Measurements from ENCODE around the gene C1QL1. TPM values are rescaled to one million over a fixed set of nuclear protein-coding genes. Genes with fewer than 3 reads are reported as not detected.
A peak's percentile ranks its signal among the peaks of the same experiment; 100 is the strongest.

The C1QL1 gene
- total and polyA plus RNA-seq, 4 experiments from 2014 or later = not detected

DNA sequence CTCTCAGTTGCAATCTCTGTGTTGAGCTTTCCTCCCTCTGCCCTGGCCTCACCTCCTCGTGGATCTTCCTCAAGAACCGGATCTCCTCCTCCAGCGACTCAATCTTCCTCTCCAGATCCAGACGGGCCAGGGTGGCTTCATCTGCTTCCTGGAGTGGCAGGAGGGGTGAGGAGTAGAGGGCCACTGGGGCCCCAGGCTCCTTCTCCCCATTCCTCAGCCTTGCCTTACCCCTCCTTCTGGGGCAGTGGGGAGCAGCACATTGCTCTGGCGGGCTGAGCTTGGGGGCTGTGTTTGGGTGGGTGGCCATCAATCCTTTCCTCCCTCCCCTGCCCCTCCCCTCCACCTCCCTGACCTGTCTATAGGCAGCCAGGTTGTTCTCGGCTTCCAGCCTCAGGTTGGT is 54.4 kb downstream of the C1QL1 start:
- H3K9me3 ChIP-seq (ENCODE audit: control insufficient read depth in 1 of 2, low read length in 2 of 2) = no peaks in the 10 kb centered on the region
- no peak for DNase-seq
- Mint-ChIP-seq H3K27me3 (peaks cover 15 to 26% of the 10 kb centered on the region in 2 donors), H3K4me3 (no peak overlapping the region), H3K27ac (peak overlapping the region in 2 of 7 donors; percentile 44 to 67), H3K4me1 (peaks cover 9 to 17% (median 12%) of the 10 kb centered on the region in 4 donors), H3K36me3 (no peaks in the 10 kb centered on the region), H3K9me3 (no peaks in the 10 kb centered on the region)
- H3K36me3 ChIP-seq (ENCODE audit: insufficient read depth, low read length) = no peaks in the 10 kb centered on the region
- ChIA-PET CTCF (ENCODE audit: partially characterized antibody) (interaction anchor here (1.6 kb wide), 1 partner anchor 106 kb away, joined by 3 read pairs; no protein-coding TSS in a partner anchor), POLR2A (ENCODE audit: partially characterized antibody) (no interaction called here)
- no peak overlapping the region for H3K4me3 ChIP-seq (ENCODE audit: low read length in 2 of 2)
- H3K4me1 ChIP-seq (ENCODE audit: insufficient read depth, low read length) = no peaks in the 10 kb centered on the region
- H3K27ac ChIP-seq (ENCODE audit: low read depth, low read length) = no peak overlapping the region
- no peaks in the 10 kb centered on the region for H3K27me3 ChIP-seq (ENCODE audit: insufficient read depth, low read length)
- intact Hi-C loops (cut with micrococcal nuclease) = no loop called here

DNA sequence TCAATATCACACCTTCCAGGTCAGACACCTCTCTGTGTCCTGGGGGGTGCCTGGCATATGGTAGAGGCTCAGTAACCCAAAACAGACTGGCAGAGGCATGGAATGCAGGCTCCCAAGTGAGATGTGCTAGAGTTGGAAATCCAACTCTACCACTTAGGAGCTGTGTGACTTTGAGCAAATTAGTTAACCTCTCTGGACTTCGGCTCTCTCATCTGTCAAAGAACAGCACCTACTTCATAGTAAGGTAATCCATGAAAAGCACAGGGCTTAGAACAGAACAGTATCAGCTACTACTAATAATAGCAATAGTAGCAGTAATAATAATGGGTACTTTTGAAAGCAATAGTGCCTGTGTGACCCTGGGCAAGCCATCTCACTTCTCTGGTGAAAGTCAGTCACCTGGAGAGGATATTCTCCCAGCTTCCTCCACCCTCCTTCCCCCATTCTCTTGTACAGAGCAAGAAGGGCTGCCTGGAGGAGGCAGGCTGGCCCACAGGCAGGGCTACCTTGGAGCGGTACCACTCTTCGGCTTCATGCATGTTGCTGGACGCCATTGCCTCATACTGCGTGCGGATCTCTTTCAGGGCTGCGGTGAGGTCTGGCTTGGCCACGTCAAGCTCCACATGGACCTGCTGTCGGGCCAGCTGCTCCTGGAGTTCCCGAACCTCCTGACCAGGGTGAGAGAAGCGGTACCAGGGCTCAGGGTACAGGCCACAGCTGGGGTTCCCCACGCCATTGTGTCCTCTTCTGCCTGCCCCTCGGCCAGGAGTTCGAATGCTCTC is 55.1 kb downstream of the C1QL1 start:
- no peaks in the 10 kb centered on the region for H3K36me3 Mint-ChIP-seq

DNA sequence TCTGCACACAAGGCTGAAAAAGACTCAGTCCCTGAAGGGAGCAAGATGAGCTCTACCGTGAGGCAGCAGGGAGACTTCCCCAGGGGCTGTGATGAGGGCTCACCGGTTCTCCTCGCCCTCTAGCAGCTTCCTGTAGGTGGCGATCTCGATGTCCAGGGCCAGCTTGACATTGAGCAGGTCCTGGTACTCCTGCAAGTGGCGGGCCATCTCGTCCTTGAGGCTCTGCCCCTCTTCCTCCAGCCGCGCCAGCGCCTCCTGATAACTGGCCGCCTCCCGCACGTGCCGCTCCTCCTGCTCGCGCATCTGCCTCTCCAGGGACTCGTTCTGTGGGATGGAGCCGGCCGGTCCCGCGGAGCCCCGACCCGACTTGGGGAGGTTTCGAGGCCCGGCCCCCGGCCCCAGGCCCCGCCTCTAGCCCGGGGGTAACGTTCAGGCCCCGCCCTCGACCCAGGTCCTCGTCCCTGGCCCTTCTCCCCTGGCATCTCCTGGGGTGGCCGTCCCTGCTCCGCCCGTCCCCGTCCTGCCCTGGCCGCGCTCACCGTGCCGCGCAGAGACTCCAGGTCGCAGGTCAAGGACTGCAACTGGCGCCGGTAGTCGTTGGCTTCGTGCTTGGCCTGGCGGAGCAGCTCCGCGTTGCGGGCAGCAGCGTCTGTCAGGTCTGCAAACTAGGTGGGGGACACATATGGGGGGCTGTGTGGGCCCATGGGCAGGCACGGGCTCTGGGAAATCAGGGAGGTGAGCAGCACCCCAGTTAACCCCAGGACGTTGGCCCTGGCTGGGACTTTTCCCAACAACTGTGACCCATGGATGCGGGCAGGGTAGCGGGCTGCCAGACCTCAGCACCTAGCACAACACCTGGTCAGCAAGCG is 56.7 kb downstream of the C1QL1 start:
- ChIA-PET POLR2A (ENCODE audit: partially characterized antibody) (interaction anchor here (1.1 to 1.3 kb wide), 2 partner anchors 12 to 110 kb away, joined by 3 to 5 read pairs; a partner anchor contains a TSS), CTCF (ENCODE audit: partially characterized antibody) (interaction anchor here (1.1 to 2.2 kb wide), 7 partner anchors 9 to 188 kb away, joined by 3 to 9 read pairs (median 5); a partner anchor contains a TSS)
- H3K9me3 Mint-ChIP-seq = no peaks in the 10 kb centered on the region
- H3K27ac ChIP-seq (ENCODE audit: low read depth, low read length) = no peak overlapping the region
- peaks cover 15 to 28% of the 10 kb centered on the region in 2 donors for H3K27me3 Mint-ChIP-seq
- H3K4me1 Mint-ChIP-seq = peaks cover 9 to 17% (median 12%) of the 10 kb centered on the region in 4 donors
- no peaks in the 10 kb centered on the region for H3K36me3 ChIP-seq (ENCODE audit: insufficient read depth, low read length)
- H3K27me3 ChIP-seq (ENCODE audit: insufficient read depth, low read length) = no peaks in the 10 kb centered on the region
- H3K4me3 ChIP-seq (ENCODE audit: low read length in 2 of 2) = peak overlapping the region in 1 of 2 donors; percentile 32
- H3K4me1 ChIP-seq (ENCODE audit: insufficient read depth, low read length) = no peaks in the 10 kb centered on the region
- DNase-seq = peak; percentile 35 to 55 (median 43)
- H3K4me3 Mint-ChIP-seq = peak overlapping the region; percentile 27 to 80 (median 61)
- intact Hi-C loops (cut with micrococcal nuclease) = no loop called here
- peak overlapping the region in 2 of 7 donors; percentile 18 to 73 for H3K27ac Mint-ChIP-seq
- H3K9me3 ChIP-seq (ENCODE audit: control insufficient read depth in 1 of 2, low read length in 2 of 2) = no peaks in the 10 kb centered on the region
- H3K36me3 Mint-ChIP-seq = no peaks in the 10 kb centered on the region

More for the DNA sequence above, 55.1 kb downstream of the C1QL1 start:
- Mint-ChIP-seq H3K9me3 (no peaks in the 10 kb centered on the region), H3K4me1 (peaks cover 9 to 17% (median 12%) of the 10 kb centered on the region in 4 donors), H3K27me3 (peaks cover 15 to 27% of the 10 kb centered on the region in 2 donors), H3K27ac (peak overlapping the region in 2 of 7 donors; percentile 2 to 67), H3K4me3 (peak overlapping the region in 3 of 8 donors; percentile 37 to 68 (median 39))
- no peak for DNase-seq
- intact Hi-C loops (cut with micrococcal nuclease) = no loop called here
- POLR2A ChIA-PET (ENCODE audit: partially characterized antibody) = no interaction called here
- no peaks in the 10 kb centered on the region for H3K27me3 ChIP-seq (ENCODE audit: insufficient read depth, low read length)
- no peak overlapping the region for H3K27ac ChIP-seq (ENCODE audit: low read depth, low read length)
- CTCF ChIA-PET (ENCODE audit: partially characterized antibody) = interaction anchor here (0.9 to 1.6 kb wide), 3 partner anchors 107 to 186 kb away, joined by 3 to 5 read pairs (median 3); no protein-coding TSS in a partner anchor
- no peak overlapping the region for H3K4me3 ChIP-seq (ENCODE audit: low read length in 2 of 2)
- no peaks in the 10 kb centered on the region for H3K9me3 ChIP-seq (ENCODE audit: control insufficient read depth in 1 of 2, low read length in 2 of 2)
- no peaks in the 10 kb centered on the region for H3K4me1 ChIP-seq (ENCODE audit: insufficient read depth, low read length)
- H3K36me3 ChIP-seq (ENCODE audit: insufficient read depth, low read length) = no peaks in the 10 kb centered on the region

DNA sequence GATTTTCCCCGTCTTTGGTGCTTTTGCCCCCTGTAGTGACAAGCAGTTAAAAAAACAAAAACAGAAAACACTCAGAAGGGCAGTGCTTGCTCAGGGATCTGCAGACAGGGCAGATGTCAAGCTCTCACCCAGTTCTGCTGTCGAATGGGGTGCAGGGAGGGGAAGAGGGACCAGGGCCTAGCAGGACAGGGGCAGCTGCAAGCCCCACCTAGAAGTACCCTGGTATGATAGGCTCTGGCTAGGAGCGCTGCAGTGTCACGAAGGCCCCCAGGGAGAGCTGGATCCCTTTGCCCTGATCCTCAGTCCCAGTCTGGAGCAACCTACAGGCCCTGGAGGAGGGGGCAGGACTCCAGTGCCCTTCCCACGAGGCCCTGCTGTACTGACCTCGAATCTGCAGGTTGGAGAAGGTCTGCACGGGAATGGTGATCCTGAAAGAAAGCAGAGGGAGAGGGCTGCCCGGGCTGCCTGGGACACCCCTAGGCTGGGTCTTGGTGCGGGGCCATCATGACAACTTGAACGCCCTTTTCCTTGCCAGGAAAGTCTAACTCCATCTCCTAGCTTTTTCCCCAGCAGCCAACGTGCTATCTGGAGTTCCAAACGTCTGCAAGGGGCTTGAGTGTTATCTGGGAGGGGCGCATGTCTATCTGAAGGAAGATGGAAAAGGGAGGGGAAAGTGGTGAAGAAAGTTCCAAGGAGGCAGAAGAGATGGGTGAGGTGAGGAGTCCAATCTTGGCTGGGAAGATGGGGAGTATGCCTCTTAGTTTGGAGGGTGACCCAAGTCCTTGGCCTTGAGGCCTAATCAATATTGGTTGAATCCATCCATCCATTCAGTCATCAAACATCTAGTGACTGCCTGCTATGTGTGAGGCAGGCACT is 57.6 kb downstream of the C1QL1 start:
- H3K36me3 ChIP-seq (ENCODE audit: insufficient read depth, low read length) = no peaks in the 10 kb centered on the region
- H3K4me1 ChIP-seq (ENCODE audit: insufficient read depth, low read length) = no peaks in the 10 kb centered on the region
- Mint-ChIP-seq H3K27ac (peak overlapping the region in 2 of 7 donors; percentile 18 to 73), H3K27me3 (peaks cover 18 to 32% of the 10 kb centered on the region in 2 donors), H3K4me3 (peak overlapping the region in 6 of 8 donors; percentile 21 to 80 (median 61)), H3K4me1 (peaks cover 9 to 17% (median 12%) of the 10 kb centered on the region in 4 donors), H3K36me3 (no peaks in the 10 kb centered on the region), H3K9me3 (no peaks in the 10 kb centered on the region)
- H3K4me3 ChIP-seq (ENCODE audit: low read length in 2 of 2) = no peak overlapping the region
- ChIA-PET CTCF (ENCODE audit: partially characterized antibody) (interaction anchor here (1.1 to 2.2 kb wide), 7 partner anchors 8 to 189 kb away, joined by 3 to 9 read pairs (median 5); a partner anchor contains a TSS), POLR2A (ENCODE audit: partially characterized antibody) (interaction anchor here (1.1 to 1.3 kb wide), 3 partner anchors 11 to 111 kb away, joined by 3 to 5 read pairs (median 3); a partner anchor contains a TSS)
- H3K27me3 ChIP-seq (ENCODE audit: insufficient read depth, low read length) = no peaks in the 10 kb centered on the region
- H3K9me3 ChIP-seq (ENCODE audit: control insufficient read depth in 1 of 2, low read length in 2 of 2) = no peaks in the 10 kb centered on the region
- DNase-seq = no peak
- no peak overlapping the region for H3K27ac ChIP-seq (ENCODE audit: low read depth, low read length)
- intact Hi-C loops (cut with micrococcal nuclease) = no loop called here

Small RNAs within 50 kb of the gene (microRNA-seq; reads per million reads assigned to microRNA genes)
- gene MIR6783 (ENCODE audit: borderline microRNAs expressed, borderline number of aligned reads, borderline replicate concordance) = not detected

Other genes starting within 250 kb of the C1QL1 start
- gene ADAM11, start 209.3 kb downstream of the C1QL1 start, total RNA-seq = under 1 TPM; 0.72 to 0.90 TPM
- gene ADAM11, start 209.3 kb downstream of the C1QL1 start, polyA plus RNA-seq = under 1 TPM; 0.03 to 0.09 TPM
- gene GJC1, start 138.0 kb downstream of the C1QL1 start, total RNA-seq = not detected
- gene GJC1, start 138.0 kb downstream of the C1QL1 start, polyA plus RNA-seq = not detected
- gene HIGD1B, start 120.4 kb downstream of the C1QL1 start, total RNA-seq = not detected
- gene HIGD1B, start 120.4 kb downstream of the C1QL1 start, polyA plus RNA-seq = not detected
- gene EFTUD2, start 68.9 kb downstream of the C1QL1 start, total RNA-seq = 100 to 1,000 TPM in 1 of 2 experiments, 10 to 100 TPM in 1; 98.9 to 101 TPM
- 10 to 100 TPM; 82.2 to 82.3 TPM for gene EFTUD2, start 68.9 kb downstream of the C1QL1 start, polyA plus RNA-seq
- gene GFAP, start 52.8 kb downstream of the C1QL1 start, total RNA-seq = not detected
- gene GFAP, start 52.8 kb downstream of the C1QL1 start, polyA plus RNA-seq = under 1 TPM in 1 of 2 donors, not detected in 1; 0.16 TPM
- not detected for gene KIF18B, start 20.5 kb downstream of the C1QL1 start, total RNA-seq
- gene KIF18B, start 20.5 kb downstream of the C1QL1 start, polyA plus RNA-seq = not detected
- 10 to 100 TPM; 32.0 to 32.1 TPM for gene DCAKD, start 83.3 kb upstream of the C1QL1 start, total RNA-seq
- 10 to 100 TPM in 1 of 2 donors, 1 to 10 TPM in 1; 8.8 to 16.2 TPM for gene DCAKD, start 83.3 kb upstream of the C1QL1 start, polyA plus RNA-seq
- gene NMT1, start 93.0 kb upstream of the C1QL1 start, total RNA-seq = 100 to 1,000 TPM; 125 to 126 TPM
- 10 to 100 TPM; 56.2 to 75.7 TPM for gene NMT1, start 93.0 kb upstream of the C1QL1 start, polyA plus RNA-seq
- gene PLCD3, start 164.2 kb upstream of the C1QL1 start, total RNA-seq = 1 to 10 TPM; 3.8 to 6.0 TPM
- gene PLCD3, start 164.2 kb upstream of the C1QL1 start, polyA plus RNA-seq = under 1 TPM; 0.30 to 0.80 TPM
- 10 to 100 TPM; 41.9 to 48.1 TPM for gene ACBD4, start 167.4 kb upstream of the C1QL1 start, total RNA-seq
- 10 to 100 TPM; 10.3 to 10.5 TPM for gene ACBD4, start 167.4 kb upstream of the C1QL1 start, polyA plus RNA-seq
- gene HEXIM1, start 180.2 kb upstream of the C1QL1 start, total RNA-seq = 10 to 100 TPM; 28.8 to 30.8 TPM
- gene HEXIM1, start 180.2 kb upstream of the C1QL1 start, polyA plus RNA-seq = 1 to 10 TPM; 2.8 to 5.9 TPM
- 1 to 10 TPM; 2.7 to 5.1 TPM for gene HEXIM2, start 193.6 kb upstream of the C1QL1 start, total RNA-seq
- gene HEXIM2, start 193.6 kb upstream of the C1QL1 start, polyA plus RNA-seq = 1 to 10 TPM; 2.7 to 2.8 TPM